ENCODE data around the gene IQCN.

The IQCN gene

GRCh38 chr19:18251587-18252369 is 22.5 kb downstream of the IQCN start:
- no peaks in the 10 kb centered on the region for H3K4me1 ChIP-seq (ENCODE audit: control insufficient read depth, insufficient read depth, low read length)
- H3K9ac ChIP-seq (ENCODE audit: low read length): no peak overlapping the region
- H3K27ac ChIP-seq (ENCODE audit: low read depth, low read length): no peak overlapping the region
- no peak overlapping the region for H3K4me3 ChIP-seq (ENCODE audit: low read length)
- H3K27me3 ChIP-seq (ENCODE audit: control insufficient read depth, insufficient read depth, low read length): peaks cover 3% of the 10 kb centered on the region
- no peaks in the 10 kb centered on the region for H3K36me3 ChIP-seq (ENCODE audit: control insufficient read depth, insufficient read depth, low read length)

- H3K27me3 ChIP-seq (ENCODE audit: control insufficient read depth, insufficient read depth, low read length): peaks cover 3% of the 10 kb centered on the region
- no peaks in the 10 kb centered on the region for H3K36me3 ChIP-seq (ENCODE audit: control insufficient read depth, insufficient read depth, low read length)
- H3K4me3 ChIP-seq (ENCODE audit: low read length): no peak overlapping the region
- H3K27ac ChIP-seq (ENCODE audit: low read depth, low read length): no peak overlapping the region
- no peaks in the 10 kb centered on the region for H3K4me1 ChIP-seq (ENCODE audit: control insufficient read depth, insufficient read depth, low read length)
- no peak overlapping the region for H3K9ac ChIP-seq (ENCODE audit: low read length)
These were observed 24.4 kb downstream of the IQCN start for GRCh38 chr19:18249834-18250233.

GRCh38 chr19:18245297-18245696 is 29.0 kb downstream of the IQCN start:
- peaks cover 3% of the 10 kb centered on the region for H3K27me3 ChIP-seq (ENCODE audit: control insufficient read depth, insufficient read depth, low read length)
- H3K4me3 ChIP-seq (ENCODE audit: low read length): no peak overlapping the region
- no peaks in the 10 kb centered on the region for H3K36me3 ChIP-seq (ENCODE audit: control insufficient read depth, insufficient read depth, low read length)
- H3K9ac ChIP-seq (ENCODE audit: low read length): no peak overlapping the region
- H3K27ac ChIP-seq (ENCODE audit: low read depth, low read length): no peak overlapping the region
- H3K4me1 ChIP-seq (ENCODE audit: control insufficient read depth, insufficient read depth, low read length): no peaks in the 10 kb centered on the region

GRCh38 chr19:18239303-18239702 is 34.9 kb downstream of the IQCN start:
- no peaks in the 10 kb centered on the region for H3K36me3 ChIP-seq (ENCODE audit: control insufficient read depth, insufficient read depth, low read length)
- H3K9ac ChIP-seq (ENCODE audit: low read length): no peak overlapping the region
- no peaks in the 10 kb centered on the region for H3K4me1 ChIP-seq (ENCODE audit: control insufficient read depth, insufficient read depth, low read length)
- no peaks in the 10 kb centered on the region for H3K27me3 ChIP-seq (ENCODE audit: control insufficient read depth, insufficient read depth, low read length)
- no peak overlapping the region for H3K27ac ChIP-seq (ENCODE audit: low read depth, low read length)
- no peak overlapping the region for H3K4me3 ChIP-seq (ENCODE audit: low read length)

GRCh38 chr19:18234194-18234593 is 40.1 kb downstream of the IQCN start:
- no peak overlapping the region for H3K4me3 ChIP-seq (ENCODE audit: low read length)
- no peaks in the 10 kb centered on the region for H3K4me1 ChIP-seq (ENCODE audit: control insufficient read depth, insufficient read depth, low read length)
- H3K27ac ChIP-seq (ENCODE audit: low read depth, low read length): no peak overlapping the region
- H3K9ac ChIP-seq (ENCODE audit: low read length): no peak overlapping the region
- no peaks in the 10 kb centered on the region for H3K36me3 ChIP-seq (ENCODE audit: control insufficient read depth, insufficient read depth, low read length)
- peaks cover 17% of the 10 kb centered on the region for H3K27me3 ChIP-seq (ENCODE audit: control insufficient read depth, insufficient read depth, low read length)

- no peak overlapping the region for H3K4me3 ChIP-seq (ENCODE audit: low read length)
- no peak overlapping the region for H3K9ac ChIP-seq (ENCODE audit: low read length)
- no peaks in the 10 kb centered on the region for H3K36me3 ChIP-seq (ENCODE audit: control insufficient read depth, insufficient read depth, low read length)
- no peak overlapping the region for H3K27ac ChIP-seq (ENCODE audit: low read depth, low read length)
- no peaks in the 10 kb centered on the region for H3K4me1 ChIP-seq (ENCODE audit: control insufficient read depth, insufficient read depth, low read length)
- H3K27me3 ChIP-seq (ENCODE audit: control insufficient read depth, insufficient read depth, low read length): peaks cover 17% of the 10 kb centered on the region
These were observed 40.9 kb downstream of the IQCN start for GRCh38 chr19:18233224-18233825.

- no peaks in the 10 kb centered on the region for H3K4me1 ChIP-seq (ENCODE audit: control insufficient read depth, insufficient read depth, low read length)
- H3K27ac ChIP-seq (ENCODE audit: low read depth, low read length): no peak overlapping the region
- peaks cover 17% of the 10 kb centered on the region for H3K27me3 ChIP-seq (ENCODE audit: control insufficient read depth, insufficient read depth, low read length)
- H3K4me3 ChIP-seq (ENCODE audit: low read length): no peak overlapping the region
- no peak overlapping the region for H3K9ac ChIP-seq (ENCODE audit: low read length)
- H3K36me3 ChIP-seq (ENCODE audit: control insufficient read depth, insufficient read depth, low read length): no peaks in the 10 kb centered on the region
These were observed 41.6 kb downstream of the IQCN start for GRCh38 chr19:18232540-18233223.

GRCh38 chr19:18231775-18232174 is 42.5 kb downstream of the IQCN start:
- Histone ChIP-seq H3K4me1 (ENCODE audit: control insufficient read depth, insufficient read depth, low read length) (peaks cover 3% of the 10 kb centered on the region), H3K9ac (ENCODE audit: low read length) (no peak overlapping the region), H3K27me3 (ENCODE audit: control insufficient read depth, insufficient read depth, low read length) (peaks cover 22% of the 10 kb centered on the region), H3K36me3 (ENCODE audit: control insufficient read depth, insufficient read depth, low read length) (no peaks in the 10 kb centered on the region), H3K27ac (ENCODE audit: low read depth, low read length) (no peak overlapping the region), H3K4me3 (ENCODE audit: low read length) (no peak overlapping the region)

- H3K4me1 ChIP-seq (ENCODE audit: control insufficient read depth, insufficient read depth, low read length): peaks cover 3% of the 10 kb centered on the region
- H3K27me3 ChIP-seq (ENCODE audit: control insufficient read depth, insufficient read depth, low read length): peaks cover 25% of the 10 kb centered on the region
- no peak overlapping the region for H3K27ac ChIP-seq (ENCODE audit: low read depth, low read length)
These were observed 43.1 kb downstream of the IQCN start for GRCh38 chr19:18230941-18231734.

GRCh38 chr19:18229915-18230314 is 44.3 kb downstream of the IQCN start:
- H3K4me3 ChIP-seq (ENCODE audit: low read length): no peak overlapping the region
- no peak overlapping the region for H3K27ac ChIP-seq (ENCODE audit: low read depth, low read length)
- H3K9ac ChIP-seq (ENCODE audit: low read length): no peak overlapping the region
- H3K27me3 ChIP-seq (ENCODE audit: control insufficient read depth, insufficient read depth, low read length): peaks cover 28% of the 10 kb centered on the region
- peaks cover 3% of the 10 kb centered on the region for H3K4me1 ChIP-seq (ENCODE audit: control insufficient read depth, insufficient read depth, low read length)
- H3K36me3 ChIP-seq (ENCODE audit: control insufficient read depth, insufficient read depth, low read length): no peaks in the 10 kb centered on the region

More at GRCh38 chr19:18230941-18231734, 43.1 kb downstream of the IQCN start:
- Histone ChIP-seq H3K36me3 (ENCODE audit: control insufficient read depth, insufficient read depth, low read length) (no peaks in the 10 kb centered on the region), H3K4me3 (ENCODE audit: low read length) (no peak overlapping the region), H3K9ac (ENCODE audit: low read length) (no peak overlapping the region)

GRCh38 chr19:18229474-18229873 is 44.8 kb downstream of the IQCN start:
- Histone ChIP-seq H3K27me3 (ENCODE audit: control insufficient read depth, insufficient read depth, low read length) (peaks cover 29% of the 10 kb centered on the region), H3K4me3 (ENCODE audit: low read length) (no peak overlapping the region), H3K27ac (ENCODE audit: low read depth, low read length) (no peak overlapping the region), H3K36me3 (ENCODE audit: control insufficient read depth, insufficient read depth, low read length) (no peaks in the 10 kb centered on the region), H3K4me1 (ENCODE audit: control insufficient read depth, insufficient read depth, low read length) (peaks cover 5% of the 10 kb centered on the region), H3K9ac (ENCODE audit: low read length) (no peak overlapping the region)

GRCh38 chr19:18227781-18228271 is 46.4 kb downstream of the IQCN start:
- no peak overlapping the region for H3K9ac ChIP-seq (ENCODE audit: low read length)
- H3K4me3 ChIP-seq (ENCODE audit: low read length): no peak overlapping the region
- peaks cover 5% of the 10 kb centered on the region for H3K4me1 ChIP-seq (ENCODE audit: control insufficient read depth, insufficient read depth, low read length)
- H3K27me3 ChIP-seq (ENCODE audit: control insufficient read depth, insufficient read depth, low read length): peaks cover 22% of the 10 kb centered on the region
- H3K27ac ChIP-seq (ENCODE audit: low read depth, low read length): no peak overlapping the region
- no peaks in the 10 kb centered on the region for H3K36me3 ChIP-seq (ENCODE audit: control insufficient read depth, insufficient read depth, low read length)
